ENCODE measurements around the gene CEACAM6. TPM values are rescaled to one million over a fixed set of nuclear protein-coding genes. Genes with fewer than 3 reads are reported as not detected.

Gene CEACAM6
- total and polyA plus RNA-seq, 2 donors (not counting 1 experiment from before 2014, with no cell fraction given), result not detected

- intact Hi-C loops (cut with micrococcal nuclease), result loop anchor here (1.0 to 5.0 kb wide), 4 partner anchors 28 to 179 kb away; no protein-coding TSS in a partner anchor
- H4K20me1 ChIP-seq (ENCODE audit: control insufficient read depth, insufficient read depth, low read length, poor library complexity, severe bottlenecking), result no peaks in the 10 kb centered on the region
- Mint-ChIP-seq H3K9me3 (ENCODE audit: insufficient read depth) (no peaks in the 10 kb centered on the region), H3K4me1 (peaks cover 3% of the 10 kb centered on the region), H3K27me3 (peaks cover 19% of the 10 kb centered on the region), H3K27ac (no peak overlapping the region), H3K4me3 (no peak overlapping the region)
- peak overlapping the region; percentile 12 for H2AFZ ChIP-seq (ENCODE audit: insufficient read depth, low read depth, low read length, poor library complexity, severe bottlenecking)
- H3K9me3 ChIP-seq (ENCODE audit: control extremely low read depth in 1 of 3, control insufficient read depth in 2 of 3, insufficient read depth in 1 of 3, low read length in 2 of 3), result no peaks in the 10 kb centered on the region
- peak; percentile 89 for TF ChIP-seq CTCF (IDR thresholded peaks at IDR 0.05)
- no peak for TF ChIP-seq EZH2 (IDR thresholded peaks at IDR 0.05; ENCODE audit: borderline replicate concordance, insufficient read depth, low read depth, low read length, poor library complexity, severe bottlenecking)
- no peak overlapping the region for H3K9ac ChIP-seq (ENCODE audit: low read length)
- H3K36me3 ChIP-seq (replicated peaks in 1 of 2; ENCODE audit: control extremely low read depth in 1 of 2, control insufficient read depth in 1 of 2, extremely low read depth in 1 of 2, insufficient read depth in 2 of 2, low read length in 1 of 2), result no peaks in the 10 kb centered on the region
- no peaks in the 10 kb centered on the region for H3K4me1 ChIP-seq (ENCODE audit: control insufficient read depth in 2 of 2, insufficient read depth in 2 of 2, low read length in 2 of 2)
- 10% methylated on average over 6 of the region's 12 CpGs for WGBS (ENCODE audit: insufficient coverage)
- ATAC-seq (ENCODE audit: low read depth) (peak; percentile 82), DNase-seq (peak; percentile 82)
- no peak overlapping the region for H3K27ac ChIP-seq (ENCODE audit: low read length in 2 of 2)
- no peak overlapping the region for H3K4me2 ChIP-seq (replicated peaks; ENCODE audit: low read depth, low read length, poor library complexity, severe bottlenecking)
- H3K27me3 ChIP-seq (replicated peaks in 1 of 4; ENCODE audit: control extremely low read depth in 1 of 4, control insufficient read depth in 3 of 4, insufficient read depth in 4 of 4, low read length in 3 of 4), result peaks cover 0 to 3% (median 0%) of the 10 kb centered on the region in 4 experiments
- H3K4me3 ChIP-seq (ENCODE audit: control extremely low read depth in 1 of 5, extremely low read depth in 1 of 5, insufficient read depth in 1 of 5, low read depth in 2 of 5, low read length in 4 of 5), result no peak overlapping the region
- CTCF ChIA-PET, result interaction anchor here (0.6 to 11.0 kb wide), 24 partner anchors 9 to 1892 kb away, joined by 3 to 249 read pairs (median 5); partner anchors contain the start of gene CEACAM6
- POLR2A ChIA-PET, result interaction anchor here (0.7 to 0.9 kb wide), 2 partner anchors 17 to 25 kb away, joined by 3 to 5 read pairs; no protein-coding TSS in a partner anchor
- H3K79me2 ChIP-seq (ENCODE audit: control insufficient read depth, insufficient read depth, low read length), result no peaks in the 10 kb centered on the region
Observed at GRCh38 chr19:41821003-41821735, 65.8 kb downstream of the CEACAM6 start.

Other genes with a start within 250 kb of the CEACAM6 start
- gene CEACAM21, start 179.4 kb upstream of the CEACAM6 start, total RNA-seq, result 18.9 and 19.3 TPM in 2 replicates
- 18.7 and 27.3 TPM in 2 replicates for gene CEACAM21, start 179.4 kb upstream of the CEACAM6 start, polyA plus RNA-seq
- not detected in 2 replicates for gene CEACAM4, start 128.5 kb upstream of the CEACAM6 start, total RNA-seq
- gene CEACAM4, start 128.5 kb upstream of the CEACAM6 start, polyA plus RNA-seq, result 0.34 TPM in 1 of 2 replicates, not detected in the other
- gene CEACAM7, start 67.3 kb upstream of the CEACAM6 start, total RNA-seq, result not detected in 2 replicates
- not detected in 2 replicates for gene CEACAM7, start 67.3 kb upstream of the CEACAM6 start, polyA plus RNA-seq
- not detected in 2 replicates for gene CEACAM5, start 46.9 kb upstream of the CEACAM6 start, total RNA-seq
- gene CEACAM5, start 46.9 kb upstream of the CEACAM6 start, polyA plus RNA-seq, result not detected in 2 replicates
- gene CEACAM3, start 41.1 kb downstream of the CEACAM6 start, total RNA-seq, result not detected in 2 replicates
- 0.14 TPM in 1 of 2 replicates, not detected in the other for gene CEACAM3, start 41.1 kb downstream of the CEACAM6 start, polyA plus RNA-seq
- not detected in 2 replicates for gene LYPD4, start 89.2 kb downstream of the CEACAM6 start, total RNA-seq
- not detected in 2 replicates for gene LYPD4, start 89.2 kb downstream of the CEACAM6 start, polyA plus RNA-seq
- gene DMRTC2, start 89.5 kb downstream of the CEACAM6 start, total RNA-seq, result not detected in 2 replicates
- not detected in 2 replicates for gene DMRTC2, start 89.5 kb downstream of the CEACAM6 start, polyA plus RNA-seq
- 3,294 and 3,322 TPM in 2 replicates for gene RPS19, start 104.7 kb downstream of the CEACAM6 start, total RNA-seq
- gene RPS19, start 104.7 kb downstream of the CEACAM6 start, polyA plus RNA-seq, result 6,261 and 9,144 TPM in 2 replicates
- 1,230 and 1,280 TPM in 2 replicates for gene CD79A, start 121.7 kb downstream of the CEACAM6 start, total RNA-seq
- gene CD79A, start 121.7 kb downstream of the CEACAM6 start, polyA plus RNA-seq, result 1,116 and 1,471 TPM in 2 replicates
- gene ARHGEF1, start 127.7 kb downstream of the CEACAM6 start, total RNA-seq, result 646 and 661 TPM in 2 replicates
- gene ARHGEF1, start 127.7 kb downstream of the CEACAM6 start, polyA plus RNA-seq, result 886 and 1,024 TPM in 2 replicates
- gene ERFL, start 172.9 kb downstream of the CEACAM6 start, total RNA-seq, result 2.3 and 2.4 TPM in 2 replicates
- 5.1 and 5.5 TPM in 2 replicates for gene ERFL, start 172.9 kb downstream of the CEACAM6 start, polyA plus RNA-seq
- 139 and 146 TPM in 2 replicates for gene RABAC1, start 203.8 kb downstream of the CEACAM6 start, total RNA-seq
- 190 and 206 TPM in 2 replicates for gene RABAC1, start 203.8 kb downstream of the CEACAM6 start, polyA plus RNA-seq
- 3.4 and 3.8 TPM in 2 replicates for gene ATP1A3, start 238.7 kb downstream of the CEACAM6 start, total RNA-seq
- gene ATP1A3, start 238.7 kb downstream of the CEACAM6 start, polyA plus RNA-seq, result 0.62 and 1.2 TPM in 2 replicates